SJSA1 (cell line): ENCODE results near the gene CD7. TPM values are rescaled to one million over a fixed set of nuclear protein-coding genes. Genes with fewer than 3 reads are reported as not detected.
A peak's percentile ranks its signal among the peaks of the same experiment; 100 is the strongest.
"Not testable (repeated sequence)": the region's sequence is repeated elsewhere in the genome, so short reads cannot be mapped to it uniquely, and the experiment has no call there.

Source experiments
- DNase-seq, 2 experiments: peaks; one replicate each; pipeline ENCODE4 v3.0.0-alpha.2; 2015 to 2020; ENCODE audit warnings: low spot score in 2 of 2, low read depth in 1 of 2
- H3K27ac ChIP-seq: fragments of 250-450 bp; sonication (Bioruptor Pico); 2 replicates; pipeline ENCODE4 v1.5.1; 2020; ENCODE audit warnings: mild to moderate bottlenecking, moderate library complexity
- H3K27me3 ChIP-seq: fragments of 250-450 bp; sonication (Bioruptor Pico); replicated peaks from 2 replicates; pipeline ENCODE4 v1.5.1; 2020; ENCODE audit warnings: mild to moderate bottlenecking, moderate library complexity
- H3K36me3 ChIP-seq: fragments of 250-450 bp; sonication (Bioruptor Pico); 2 replicates; pipeline ENCODE4 v1.5.1; 2020; ENCODE audit warnings: mild to moderate bottlenecking
- H3K4me1 ChIP-seq: fragments of 250-450 bp; sonication (Bioruptor Pico); replicated peaks from 2 replicates; pipeline ENCODE4 v1.6.1; 2021; ENCODE audit warnings: mild to moderate bottlenecking
- H3K4me3 ChIP-seq: fragments of 250-450 bp; sonication (Bioruptor Pico); 2 replicates; pipeline ENCODE4 v1.5.1; 2020; ENCODE audit warnings: mild to moderate bottlenecking
- H3K9me3 ChIP-seq: fragments of 250-450 bp; sonication (Bioruptor Pico); replicated peaks from 2 replicates; pipeline ENCODE4 v1.5.1; 2020; ENCODE audit warnings: mild to moderate bottlenecking
- total RNA-seq: library from RNA; depleted of rRNA; stranded (reverse); fragments of >200 nt; shearing (Covaris generic); gene quantifications from 2 replicates; pipeline ENCODE4 v1.2.3, GENCODE V29; 2014

Gene CD7
- total RNA-seq, 1 experiment from 2014 or later: not detected

DNA sequence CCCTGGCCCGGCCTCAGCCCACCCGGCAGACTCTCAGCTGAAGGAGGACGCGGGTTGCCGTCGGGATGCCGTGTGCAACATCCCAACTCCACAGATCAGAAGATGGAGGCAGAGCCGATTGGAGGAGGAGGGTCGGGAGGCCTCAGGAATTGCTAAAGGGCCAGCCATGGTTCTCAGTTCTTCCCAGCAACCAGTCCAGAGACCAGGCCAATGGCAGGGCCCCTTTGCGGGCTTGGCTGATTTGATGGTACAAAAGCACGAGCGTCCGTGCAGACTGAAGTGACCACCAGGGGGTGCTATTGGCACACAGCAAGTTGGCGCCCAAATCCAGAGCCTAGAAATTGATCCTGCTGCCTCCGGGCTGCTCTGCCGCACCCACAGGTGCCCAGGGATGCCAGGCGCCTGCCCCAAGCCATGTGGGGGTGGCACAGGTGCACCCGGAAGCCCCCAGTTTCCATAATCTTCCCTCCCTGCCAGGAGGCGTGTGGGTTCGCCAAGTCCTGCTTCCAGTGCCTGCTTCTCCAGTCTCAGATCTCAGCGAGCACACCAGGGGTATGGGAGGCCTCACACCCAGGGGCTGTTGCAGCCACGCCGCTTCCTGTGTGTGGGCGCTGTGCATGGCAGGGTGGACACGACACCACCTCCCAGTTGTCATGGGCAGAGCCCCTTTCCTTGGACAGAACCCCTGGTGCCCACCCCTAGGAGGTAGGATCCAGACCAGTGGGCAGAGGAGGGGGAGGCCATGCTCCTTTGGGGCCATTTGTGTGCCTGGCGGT is 34.5 kb upstream of the CD7 start:
- no peaks in the 10 kb centered on the region; the same call in 1 of the 2 replicates for H3K4me1 ChIP-seq
- H3K9me3 ChIP-seq: no peaks in the 10 kb centered on the region; the same call in 1 of the 2 replicates
- H3K27me3 ChIP-seq: no peaks in the 10 kb centered on the region
- DNase-seq: peak; percentile 79 to 93
- no peaks in the 10 kb centered on the region for H3K36me3 ChIP-seq
- no peak overlapping the region for H3K4me3 ChIP-seq
- H3K27ac ChIP-seq: no peak overlapping the region

GRCh38 chr17:82351254-82351712 is 33.9 kb upstream of the CD7 start:
- H3K36me3 ChIP-seq: no peaks in the 10 kb centered on the region
- H3K27me3 ChIP-seq: no peaks in the 10 kb centered on the region
- DNase-seq: no peak
- no peaks in the 10 kb centered on the region; the same call in 1 of the 2 replicates for H3K9me3 ChIP-seq
- H3K4me3 ChIP-seq: no peak overlapping the region
- H3K4me1 ChIP-seq: no peaks in the 10 kb centered on the region; the same call in 1 of the 2 replicates
- H3K27ac ChIP-seq: no peak overlapping the region

GRCh38 chr17:82350182-82351030 is 33.0 kb upstream of the CD7 start:
- Histone ChIP-seq H3K27me3 (no peaks in the 10 kb centered on the region), H3K9me3 (no peaks in the 10 kb centered on the region; the same call in 1 of the 2 replicates), H3K27ac (no peak overlapping the region), H3K4me1 (peaks cover 2% of the 10 kb centered on the region), H3K4me3 (no peak overlapping the region), H3K36me3 (no peaks in the 10 kb centered on the region)
- no peak for DNase-seq

DNA sequence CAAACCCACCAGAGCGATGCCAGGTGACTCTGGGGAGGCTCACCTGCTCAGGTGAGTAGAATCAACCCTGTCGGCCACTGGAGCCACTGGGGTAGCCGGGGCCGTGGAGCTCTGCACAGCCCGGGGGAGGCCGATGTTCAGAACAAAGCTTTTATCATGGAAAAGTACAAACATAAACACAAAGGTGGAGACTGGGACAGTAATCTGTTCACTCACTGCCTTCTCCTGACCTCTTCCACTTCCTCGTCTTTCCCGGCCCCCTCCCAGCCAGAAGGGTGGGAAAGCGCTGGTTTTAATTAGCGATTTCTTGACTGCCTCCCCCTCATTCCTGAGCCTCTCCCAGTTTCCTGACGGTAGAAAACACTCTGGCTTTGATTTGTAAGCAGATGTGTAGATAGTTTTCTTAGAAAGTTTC is 31.9 kb upstream of the CD7 start:
- DNase-seq: no peak
- Histone ChIP-seq H3K36me3 (no peaks in the 10 kb centered on the region), H3K4me3 (no peak overlapping the region), H3K4me1 (peaks cover 13% of the 10 kb centered on the region), H3K27ac (no peak overlapping the region), H3K9me3 (no peaks in the 10 kb centered on the region; the same call in 1 of the 2 replicates), H3K27me3 (no peaks in the 10 kb centered on the region)

DNA sequence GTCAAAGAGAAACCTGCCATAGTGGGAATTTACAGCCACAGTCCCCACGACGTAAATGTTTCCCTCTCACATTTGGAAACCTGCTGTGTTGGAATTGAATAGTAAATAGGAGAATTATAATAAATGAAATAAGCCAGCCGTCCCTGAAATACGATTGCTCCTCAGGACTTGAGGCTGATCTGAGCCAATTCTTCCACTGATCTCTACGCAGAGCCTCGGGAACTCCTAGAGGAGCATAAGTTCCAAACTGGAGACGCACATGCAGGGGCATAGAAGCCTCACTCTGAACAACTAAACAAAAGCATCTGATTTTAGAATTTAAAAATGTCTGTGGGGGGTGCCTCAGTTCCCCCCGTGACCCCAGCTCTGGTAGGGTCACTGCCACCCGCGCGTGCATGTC is 31.5 kb upstream of the CD7 start:
- Histone ChIP-seq H3K27ac (no peak overlapping the region), H3K36me3 (no peaks in the 10 kb centered on the region), H3K27me3 (no peaks in the 10 kb centered on the region), H3K9me3 (no peaks in the 10 kb centered on the region; the same call in 1 of the 2 replicates), H3K4me1 (peaks cover 15% of the 10 kb centered on the region), H3K4me3 (no peak overlapping the region)
- no peak for DNase-seq

DNA sequence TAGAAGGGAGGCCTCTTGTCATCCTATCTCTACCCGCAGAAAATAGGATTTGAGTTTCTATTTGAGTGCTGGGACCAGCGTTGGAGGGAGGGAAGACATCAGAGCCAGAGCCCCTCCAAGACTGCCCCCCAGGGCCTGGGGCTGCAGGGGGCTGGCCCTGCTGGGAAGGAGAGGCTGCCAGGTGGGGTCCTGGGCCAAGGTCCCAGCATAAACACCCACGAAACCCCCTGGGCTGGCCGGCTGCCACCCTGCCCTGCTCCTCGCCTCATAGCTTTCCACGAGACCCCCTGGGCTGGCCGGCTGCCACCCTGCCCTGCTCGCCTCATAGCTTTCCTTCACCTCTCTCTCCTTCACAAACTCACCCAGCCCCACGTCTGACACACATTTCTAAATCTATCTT is 31.0 kb upstream of the CD7 start:
- no peaks in the 10 kb centered on the region for H3K36me3 ChIP-seq
- H3K4me3 ChIP-seq: no peak overlapping the region

DNA sequence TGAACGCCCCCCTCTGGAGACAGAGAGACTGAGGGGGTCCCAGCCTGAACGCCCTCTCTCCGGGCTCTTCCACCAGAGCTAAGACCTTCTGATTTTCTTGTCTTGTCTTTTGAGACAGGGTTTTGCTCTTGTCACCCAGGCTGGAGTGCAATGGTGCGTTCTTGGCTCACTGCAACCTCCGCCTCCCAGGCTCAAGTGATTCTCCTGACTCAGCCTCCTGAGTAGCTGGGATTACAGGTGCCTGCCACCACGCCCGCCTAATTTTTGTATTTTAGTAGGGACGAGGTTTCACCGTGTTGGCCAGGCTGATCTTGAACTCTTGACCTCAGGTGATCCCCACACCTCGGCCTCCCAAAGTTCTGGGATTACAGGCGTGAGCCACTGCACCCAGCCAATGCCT is 30.6 kb upstream of the CD7 start:
- H3K36me3 ChIP-seq, H3K9me3 ChIP-seq, H3K27ac ChIP-seq, H3K27me3 ChIP-seq, DNase-seq, H3K4me3 ChIP-seq: not testable (repeated sequence)
- peaks cover 15% of the 10 kb centered on the region for H3K4me1 ChIP-seq

More for the DNA sequence above, 31.0 kb upstream of the CD7 start:
- Histone ChIP-seq H3K4me1 (peaks cover 15% of the 10 kb centered on the region), H3K27me3 (no peaks in the 10 kb centered on the region), H3K9me3 (no peaks in the 10 kb centered on the region; the same call in 1 of the 2 replicates), H3K27ac (no peak overlapping the region)
- no peak for DNase-seq

- Histone ChIP-seq H3K9me3 (no peaks in the 10 kb centered on the region), H3K27ac (no peak overlapping the region), H3K4me1 (peaks cover 15% of the 10 kb centered on the region), H3K36me3 (no peaks in the 10 kb centered on the region), H3K27me3 (no peaks in the 10 kb centered on the region), H3K4me3 (no peak overlapping the region)
- DNase-seq: no peak
Measured at GRCh38 chr17:82346342-82347300, 29.2 kb upstream of the CD7 start.

GRCh38 chr17:82345151-82345976 is 28.0 kb upstream of the CD7 start:
- DNase-seq: no peak
- no peak overlapping the region for H3K27ac ChIP-seq
- no peaks in the 10 kb centered on the region for H3K9me3 ChIP-seq
- no peaks in the 10 kb centered on the region for H3K36me3 ChIP-seq
- peaks cover 15% of the 10 kb centered on the region for H3K4me1 ChIP-seq
- no peaks in the 10 kb centered on the region for H3K27me3 ChIP-seq
- no peak overlapping the region for H3K4me3 ChIP-seq

DNA sequence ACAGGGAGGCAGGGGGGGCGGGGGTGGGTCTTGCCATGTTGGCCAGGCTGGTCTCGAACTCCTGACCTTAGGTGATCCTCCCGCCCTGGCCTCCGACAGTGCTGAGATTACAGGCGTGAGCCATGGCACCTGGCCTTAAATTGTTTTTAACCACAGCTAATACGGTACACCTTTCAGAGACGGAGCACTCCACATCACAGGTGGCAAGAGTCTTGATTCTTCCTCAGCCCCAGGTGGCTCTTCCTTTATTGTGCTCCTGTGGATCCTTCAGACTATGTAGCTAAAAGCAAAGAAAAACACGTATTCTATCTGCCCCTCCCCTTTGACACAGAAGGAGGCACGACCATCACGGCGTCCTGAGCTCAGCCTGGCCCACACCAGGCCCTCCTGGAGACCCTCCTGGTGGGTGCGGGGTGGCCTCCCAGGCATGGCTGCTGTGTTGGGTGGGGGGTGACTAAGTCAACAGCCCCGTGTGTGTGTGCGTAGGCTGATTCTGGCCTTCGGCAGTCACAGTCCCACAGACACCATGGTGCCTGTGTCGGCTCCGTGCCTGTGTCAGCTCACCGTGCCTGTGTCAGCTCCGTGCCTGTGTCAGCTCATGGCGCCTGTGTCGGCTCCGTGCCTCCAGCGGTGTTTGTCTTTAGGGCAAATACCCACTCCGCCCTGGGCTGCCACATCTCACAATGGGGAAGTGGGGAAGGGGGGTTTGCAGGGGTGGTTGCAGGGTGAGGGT is 26.9 kb upstream of the CD7 start:
- H3K4me3 ChIP-seq: no peak overlapping the region
- no peak for DNase-seq
- no peaks in the 10 kb centered on the region for H3K9me3 ChIP-seq
- no peaks in the 10 kb centered on the region for H3K36me3 ChIP-seq
- H3K27ac ChIP-seq: no peak overlapping the region
- no peaks in the 10 kb centered on the region for H3K27me3 ChIP-seq
- peaks cover 18% of the 10 kb centered on the region for H3K4me1 ChIP-seq

- H3K4me3 ChIP-seq: no peak overlapping the region
- no peak for DNase-seq
- no peaks in the 10 kb centered on the region for H3K9me3 ChIP-seq
- H3K4me1 ChIP-seq: peaks cover 26% of the 10 kb centered on the region
- H3K27me3 ChIP-seq: no peaks in the 10 kb centered on the region
- H3K27ac ChIP-seq: no peak overlapping the region
- no peaks in the 10 kb centered on the region for H3K36me3 ChIP-seq
Measured at GRCh38 chr17:82343560-82343959, 26.2 kb upstream of the CD7 start.
